Bone marrow (tissue), 2 donors: ENCODE results near the gene AMPD2.

ENCODE experiments used
- DNase-seq, 2 donors: peaks; one replicate each; lab custom pipeline; 2025; lab: John Stamatoyannopoulos, UW

AMPD2 gene

DNA sequence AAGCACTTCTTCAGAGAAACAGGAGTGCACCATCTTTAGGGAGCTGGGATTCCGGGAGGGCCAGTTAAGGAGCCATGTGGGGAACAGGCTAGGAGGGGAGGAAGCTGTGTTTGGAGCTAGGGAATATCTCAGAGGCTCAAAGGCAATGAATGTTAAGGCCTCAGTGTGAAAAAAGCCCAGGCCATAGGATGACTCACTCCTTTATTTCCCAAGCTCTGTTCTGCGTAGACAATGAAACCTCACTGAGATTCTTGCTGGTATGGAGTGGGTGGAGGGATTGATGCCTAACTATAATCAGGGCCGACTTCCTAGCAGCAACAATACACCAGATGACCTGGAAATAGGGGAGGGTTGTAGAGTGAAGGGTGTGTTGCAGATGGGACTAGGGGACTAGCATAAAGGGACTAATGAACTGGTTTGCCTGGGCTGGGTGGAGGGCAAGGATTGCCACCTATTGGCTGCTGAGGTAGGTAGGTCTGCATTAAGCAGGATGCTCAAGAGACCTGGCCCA is 2.3 kb upstream of the AMPD2 start:
- no peak for DNase-seq

DNA sequence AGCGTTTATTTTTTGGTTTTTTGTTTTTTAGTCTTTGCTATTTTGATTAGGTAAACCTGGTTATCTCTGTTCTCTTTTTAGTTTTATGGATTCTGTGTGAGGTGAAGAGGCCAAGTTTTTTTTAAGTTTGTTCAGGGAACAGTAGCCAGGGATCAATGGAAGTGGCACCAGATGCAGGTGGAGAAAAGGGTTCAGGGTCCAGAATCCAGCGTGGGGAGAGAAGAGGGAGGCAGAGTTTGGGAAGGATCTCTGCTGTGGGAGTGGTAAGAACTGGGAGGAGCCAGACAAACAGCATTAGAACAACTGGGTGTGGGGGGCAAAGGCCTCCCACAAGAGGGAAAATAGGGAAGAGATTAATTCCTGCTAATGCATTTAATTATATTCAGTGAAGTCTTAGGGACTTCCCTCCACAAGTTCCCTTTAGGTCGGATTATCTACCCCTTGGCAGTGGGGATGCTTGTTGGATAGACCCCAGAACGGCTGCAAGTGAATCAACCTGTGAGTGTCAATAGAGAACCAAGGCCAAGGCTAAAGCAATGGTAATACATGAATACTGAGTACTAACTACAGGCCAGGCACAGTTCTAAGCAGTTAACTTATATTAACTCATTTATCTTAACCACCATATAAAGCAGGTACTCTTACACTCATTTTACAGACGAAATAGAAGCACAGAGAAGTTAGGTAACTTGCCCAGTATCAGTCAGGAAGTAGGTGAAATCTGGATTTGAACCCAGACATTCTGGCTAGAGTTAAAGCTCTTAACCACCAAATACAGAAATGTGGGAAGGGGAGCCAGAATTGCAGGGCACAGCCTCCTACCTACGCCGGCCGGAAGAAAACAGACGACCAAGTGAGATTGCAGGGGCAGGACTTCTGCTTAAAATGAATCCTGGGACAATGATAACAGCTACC is 719 bp upstream of the AMPD2 start:
- DNase-seq: no peak

DNA sequence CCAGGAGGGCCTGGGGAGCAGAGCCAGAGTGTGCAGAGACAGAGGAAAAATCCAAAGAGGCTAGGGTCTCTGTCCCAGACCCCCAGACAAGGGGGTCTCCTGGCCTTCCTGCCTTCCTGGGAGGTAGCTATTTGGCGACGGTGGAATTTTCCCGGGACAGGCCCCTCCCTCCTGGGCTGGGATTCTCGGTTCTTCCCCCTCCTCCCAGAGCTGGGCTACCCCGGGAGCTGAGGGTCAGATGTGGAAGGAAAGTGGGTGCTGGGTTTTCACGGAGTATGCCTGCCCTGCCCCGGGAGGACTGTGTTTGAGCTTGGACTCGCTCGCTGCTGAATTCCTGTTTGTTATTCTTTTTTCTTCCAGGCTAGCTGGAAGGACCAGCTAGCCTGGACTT is 759 bp downstream of the AMPD2 start:
- no peak for DNase-seq

DNA sequence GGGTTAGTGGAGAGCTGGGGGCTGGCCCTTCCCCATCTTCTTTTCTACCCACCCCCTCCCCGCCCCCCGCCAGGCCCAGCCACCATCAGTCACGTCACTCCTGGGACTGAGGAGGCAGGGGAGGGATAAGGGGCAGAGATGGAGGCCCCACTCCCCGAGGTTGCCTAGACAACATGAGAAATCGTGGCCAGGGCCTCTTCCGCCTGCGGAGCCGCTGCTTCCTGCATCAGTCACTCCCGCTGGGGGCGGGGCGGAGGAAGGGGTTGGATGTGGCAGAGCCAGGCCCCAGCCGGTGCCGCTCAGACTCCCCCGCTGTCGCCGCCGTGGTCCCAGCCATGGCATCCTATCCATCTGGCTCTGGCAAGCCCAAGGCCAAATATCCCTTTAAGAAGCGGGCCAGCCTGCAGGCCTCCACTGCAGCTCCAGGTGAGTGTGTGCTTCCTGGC is 1.2 kb downstream of the AMPD2 start:
- peak; percentile 68 to 96 for DNase-seq

DNA sequence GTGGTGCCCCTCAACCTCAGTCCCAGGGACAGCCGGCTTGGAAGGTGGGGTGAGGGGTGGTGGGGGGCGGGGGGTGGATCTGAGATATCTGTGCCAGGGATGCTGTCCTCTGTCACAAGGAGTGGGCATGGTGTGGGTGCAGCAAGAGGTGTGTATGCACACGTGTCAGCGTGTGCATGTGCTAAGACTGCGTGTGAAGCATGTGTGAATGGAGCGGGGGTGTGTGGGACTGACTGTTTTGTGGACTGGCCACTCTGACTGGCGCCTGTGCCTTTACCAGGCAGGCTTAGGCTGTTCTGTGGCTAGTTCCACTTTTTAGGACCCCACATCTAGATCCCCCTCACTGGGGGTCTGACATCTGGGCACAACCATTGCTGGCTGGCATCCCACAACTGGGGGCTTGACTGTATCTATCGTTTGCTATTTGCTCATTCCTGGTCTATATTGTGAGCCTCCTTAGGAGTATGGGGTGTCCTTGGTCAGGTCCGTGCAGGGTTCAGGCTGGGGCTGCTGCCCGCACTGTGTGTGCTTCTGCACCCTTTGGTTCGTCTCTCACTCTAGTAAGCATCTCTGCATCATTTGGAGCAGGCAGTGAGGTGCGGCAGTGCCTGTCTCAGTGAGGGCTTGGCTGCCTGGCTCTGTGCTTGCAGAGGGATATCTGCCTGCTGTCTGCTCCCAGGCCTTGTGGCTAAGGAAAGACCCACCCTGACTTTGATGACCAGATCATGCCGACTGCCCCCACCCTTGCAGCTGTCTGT is 1.9 kb downstream of the AMPD2 start:
- no peak for DNase-seq

- no peak for DNase-seq
These were observed 2.7 kb downstream of the AMPD2 start for GRCh38 chr1:109622137-109622892.

- DNase-seq: no peak
These were observed 3.3 kb downstream of the AMPD2 start for GRCh38 chr1:109622895-109623294.

DNA sequence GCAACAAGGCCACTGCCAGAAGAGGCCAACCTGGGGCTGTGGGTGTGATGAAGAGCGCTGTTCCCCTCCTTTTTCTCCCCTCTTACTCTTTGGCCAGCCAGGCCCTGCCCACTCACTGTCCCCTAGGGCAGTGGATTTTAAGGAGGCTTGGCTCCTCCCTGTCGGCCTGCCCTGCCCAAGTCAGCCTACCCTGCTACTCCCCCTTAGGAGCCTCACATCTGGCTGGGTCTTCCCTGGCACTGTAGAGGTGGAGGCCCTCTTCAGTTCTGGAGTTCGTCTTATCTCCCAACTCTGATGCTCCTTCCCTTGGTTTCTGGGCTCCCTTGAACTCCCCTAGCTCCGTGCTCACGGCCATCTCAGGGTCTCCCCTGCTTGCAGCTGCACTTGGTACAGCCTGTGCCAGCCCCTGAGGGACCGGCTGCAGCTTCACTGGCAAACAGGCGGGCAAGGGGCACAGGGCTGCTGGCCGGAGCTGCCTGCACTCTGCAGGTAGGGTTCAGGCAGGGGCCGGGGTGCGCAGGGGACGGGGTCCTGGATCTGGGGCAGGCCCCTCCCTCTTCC is 4.0 kb downstream of the AMPD2 start:
- DNase-seq: no peak

GRCh38 chr1:109624201-109625010 is 4.8 kb downstream of the AMPD2 start:
- peak in 1 of 2 donors; percentile 15 for DNase-seq

GRCh38 chr1:109625176-109625575 is 5.5 kb downstream of the AMPD2 start:
- DNase-seq: no peak

DNA sequence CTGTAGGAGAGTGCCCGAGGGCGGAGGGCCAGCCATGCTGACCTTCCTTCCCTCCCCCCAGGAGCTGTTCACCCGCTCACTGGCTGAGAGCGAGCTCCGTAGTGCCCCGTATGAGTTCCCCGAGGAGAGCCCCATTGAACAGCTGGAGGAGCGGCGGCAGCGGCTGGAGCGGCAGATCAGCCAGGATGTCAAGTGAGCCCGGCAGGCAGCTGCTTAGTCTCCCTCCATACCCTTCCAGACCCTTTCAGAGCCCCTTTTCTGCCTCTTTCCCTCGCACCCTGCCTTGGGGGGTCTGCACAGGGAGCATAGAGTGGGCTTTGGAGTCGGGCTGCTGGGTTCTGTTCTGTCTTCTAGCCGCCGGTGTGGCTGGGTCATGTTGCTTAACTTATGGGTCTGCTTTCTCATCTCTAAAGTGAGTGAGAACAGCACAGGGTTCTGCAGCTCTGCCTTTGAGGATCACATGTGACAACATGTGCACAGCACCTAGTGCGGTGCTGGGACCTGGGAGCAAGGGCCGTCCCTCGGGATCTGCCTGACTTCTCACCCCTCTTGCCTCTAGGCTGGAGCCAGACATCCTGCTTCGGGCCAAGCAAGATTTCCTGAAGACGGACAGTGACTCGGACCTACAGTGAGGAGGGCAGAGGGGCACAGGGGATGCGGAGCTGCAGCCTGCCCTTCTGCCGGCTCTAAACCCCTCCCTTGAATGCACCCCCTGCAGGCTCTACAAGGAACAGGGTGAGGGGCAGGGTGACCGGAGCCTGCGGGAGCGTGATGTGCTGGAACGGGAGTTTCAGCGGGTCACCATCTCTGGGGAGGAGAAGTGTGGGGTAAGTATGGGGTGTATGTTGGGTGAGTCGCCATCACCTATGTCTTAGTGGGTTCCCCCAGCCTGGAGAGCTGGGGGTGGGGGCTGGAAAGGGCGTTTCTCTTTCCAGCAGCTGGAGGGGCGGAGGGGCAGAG is 6.2 kb downstream of the AMPD2 start:
- no peak for DNase-seq

DNA sequence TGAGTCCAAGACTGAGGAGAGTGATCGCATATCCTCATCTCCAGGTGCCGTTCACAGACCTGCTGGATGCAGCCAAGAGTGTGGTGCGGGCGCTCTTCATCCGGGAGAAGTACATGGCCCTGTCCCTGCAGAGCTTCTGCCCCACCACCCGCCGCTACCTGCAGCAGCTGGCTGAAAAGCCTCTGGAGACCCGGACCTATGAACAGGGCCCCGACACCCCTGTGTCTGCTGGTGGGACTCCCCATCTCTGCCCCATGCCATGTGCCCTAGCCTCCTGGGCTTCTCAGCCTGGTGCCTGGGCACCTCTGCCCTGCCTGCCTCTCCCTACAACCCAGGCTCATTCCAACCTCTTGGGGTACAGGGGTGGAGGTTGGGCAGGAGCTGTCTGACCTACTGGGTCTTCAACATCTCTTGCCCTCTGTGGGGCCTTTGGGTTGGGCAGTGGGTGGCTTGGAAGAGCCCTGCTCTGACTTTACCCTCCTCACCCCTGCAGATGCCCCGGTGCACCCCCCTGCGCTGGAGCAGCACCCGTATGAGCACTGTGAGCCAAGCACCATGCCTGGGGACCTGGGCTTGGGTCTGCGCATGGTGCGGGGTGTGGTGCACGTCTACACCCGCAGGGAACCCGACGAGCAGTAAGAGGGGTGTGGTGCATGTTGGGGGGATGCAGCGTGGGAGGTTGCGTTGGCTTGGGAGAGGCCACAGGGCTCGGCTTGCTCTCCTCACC is 7.2 kb downstream of the AMPD2 start:
- no peak for DNase-seq

- DNase-seq: no peak
These were observed 8.2 kb downstream of the AMPD2 start for GRCh38 chr1:109627692-109628399.

GRCh38 chr1:109628540-109629321 is 9.1 kb downstream of the AMPD2 start:
- no peak for DNase-seq

GRCh38 chr1:109629372-109630030 is 9.9 kb downstream of the AMPD2 start:
- DNase-seq: no peak

DNA sequence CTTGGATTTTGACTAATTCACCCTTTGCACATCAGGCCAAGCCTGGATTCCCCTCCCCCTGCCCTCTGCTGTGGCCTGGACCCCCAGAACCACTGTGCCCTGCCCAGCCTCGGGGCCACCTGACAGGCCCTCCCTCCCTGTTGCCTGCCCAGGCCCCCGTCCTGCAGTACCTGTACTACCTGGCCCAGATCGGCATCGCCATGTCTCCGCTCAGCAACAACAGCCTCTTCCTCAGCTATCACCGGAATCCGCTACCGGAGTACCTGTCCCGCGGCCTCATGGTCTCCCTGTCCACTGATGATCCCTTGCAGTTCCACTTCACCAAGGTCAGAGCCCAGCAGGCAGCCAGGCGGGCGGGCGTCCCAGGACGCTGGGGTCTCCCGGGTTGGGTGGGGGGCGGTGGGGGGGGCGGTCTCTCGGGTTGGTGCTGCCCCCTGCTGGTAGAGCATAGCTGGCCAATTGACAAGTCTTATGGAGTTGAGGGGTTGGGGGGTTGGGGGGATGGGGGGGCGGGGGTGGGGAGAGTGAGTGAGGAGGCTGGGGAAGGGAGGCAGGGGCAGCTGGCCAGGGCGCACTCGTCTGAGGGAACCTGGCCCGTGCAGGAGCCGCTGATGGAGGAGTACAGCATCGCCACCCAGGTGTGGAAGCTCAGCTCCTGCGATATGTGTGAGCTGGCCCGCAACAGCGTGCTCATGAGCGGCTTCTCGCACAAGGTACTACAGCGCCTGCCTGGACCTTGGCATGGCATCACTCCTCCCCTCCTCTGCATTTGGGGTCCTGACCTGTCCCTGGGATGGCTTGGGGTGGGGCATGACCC is 10.7 kb downstream of the AMPD2 start:
- DNase-seq: no peak
